Endothelial cell (in vitro differentiated cells): Measurements from ENCODE around the gene TBL1X. TPM values are rescaled to one million over a fixed set of nuclear protein-coding genes. Genes with fewer than 3 reads are reported as not detected.

Source experiments
- DNase-seq: peaks from one replicate; pipeline ENCODE4 v3.0.0; 2021; ENCODE audit warnings: low spot score
- H3K27ac Mint-ChIP-seq: one replicate; pipeline ENCODE4 v1.8.0; 2021; ENCODE audit warnings: mixed read lengths, inconsistent platforms; ENCODE audit not compliant: unreplicated experiment
- H3K27me3 Mint-ChIP-seq: one replicate; pipeline ENCODE4 v1.8.0; 2021; ENCODE audit warnings: mild to moderate bottlenecking, moderate library complexity, mixed read lengths, inconsistent platforms; ENCODE audit not compliant: unreplicated experiment
- H3K36me3 Mint-ChIP-seq: one replicate; pipeline ENCODE4 v1.8.0; 2021; ENCODE audit warnings: mild to moderate bottlenecking, low read depth, mixed read lengths, inconsistent platforms; ENCODE audit not compliant: unreplicated experiment
- H3K4me1 Mint-ChIP-seq: one replicate; pipeline ENCODE4 v1.8.0; 2021; ENCODE audit warnings: mild to moderate bottlenecking, mixed read lengths, inconsistent platforms; ENCODE audit not compliant: unreplicated experiment
- H3K4me3 Mint-ChIP-seq: one replicate; pipeline ENCODE4 v1.8.0; 2021; ENCODE audit warnings: mild to moderate bottlenecking, mixed read lengths, inconsistent platforms; ENCODE audit not compliant: unreplicated experiment
- H3K9me3 Mint-ChIP-seq: one replicate; pipeline ENCODE4 v1.8.0; 2021; ENCODE audit warnings: mixed read lengths, inconsistent platforms; ENCODE audit not compliant: unreplicated experiment
- total RNA-seq: library from RNA; stranded (reverse); fragmentation: NEBNext Ultra II Directional; extraction: Animal tissue kit (Norgen Biotek cat#: 25700); gene quantifications from one replicate; pipeline ENCODE4 v1.2.1, GENCODE V29; 2021; ENCODE audit not compliant: unreplicated experiment
- TF ChIP-seq, protein P1 (sequence below): fragments of 200-600 bp; sonication (generic); IDR thresholded peaks from one replicate; pipeline ENCODE4 v1.5.0; 2021; ENCODE audit warnings: antibody characterized with exemption; ENCODE audit not compliant: unreplicated experiment

Gene TBL1X
- total RNA-seq, 1 donor from 2014 or later, result 19.4 TPM

DNA sequence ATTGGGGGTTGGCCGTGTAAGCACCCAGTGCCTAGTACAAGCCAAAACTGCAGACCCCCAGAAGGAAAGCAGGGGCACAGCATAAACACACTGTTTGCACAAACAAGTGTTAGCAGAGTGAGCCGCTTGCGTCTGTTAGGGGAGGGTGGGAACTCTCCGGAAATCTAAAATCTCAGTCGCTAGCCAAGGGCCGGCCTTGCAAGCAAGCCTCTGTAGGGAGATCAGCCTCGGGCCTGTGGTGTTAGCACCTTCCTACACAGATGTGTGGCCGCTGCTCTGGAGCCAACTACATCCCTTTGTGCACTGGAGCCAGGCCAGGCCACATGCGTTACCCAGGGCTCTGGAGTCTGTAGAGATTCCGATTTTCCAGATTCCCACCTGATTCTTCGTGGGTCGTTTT, 233.7 kb downstream of the TBL1X start:
- Mint-ChIP-seq H3K36me3 (peaks cover 5% of the 10 kb centered on the region), H3K4me3 (no peak overlapping the region), H3K9me3 (no peaks in the 10 kb centered on the region), H3K27me3 (no peaks in the 10 kb centered on the region), H3K27ac (no peak overlapping the region), H3K4me1 (no peaks in the 10 kb centered on the region)
- TF ChIP-seq, protein P1, sequence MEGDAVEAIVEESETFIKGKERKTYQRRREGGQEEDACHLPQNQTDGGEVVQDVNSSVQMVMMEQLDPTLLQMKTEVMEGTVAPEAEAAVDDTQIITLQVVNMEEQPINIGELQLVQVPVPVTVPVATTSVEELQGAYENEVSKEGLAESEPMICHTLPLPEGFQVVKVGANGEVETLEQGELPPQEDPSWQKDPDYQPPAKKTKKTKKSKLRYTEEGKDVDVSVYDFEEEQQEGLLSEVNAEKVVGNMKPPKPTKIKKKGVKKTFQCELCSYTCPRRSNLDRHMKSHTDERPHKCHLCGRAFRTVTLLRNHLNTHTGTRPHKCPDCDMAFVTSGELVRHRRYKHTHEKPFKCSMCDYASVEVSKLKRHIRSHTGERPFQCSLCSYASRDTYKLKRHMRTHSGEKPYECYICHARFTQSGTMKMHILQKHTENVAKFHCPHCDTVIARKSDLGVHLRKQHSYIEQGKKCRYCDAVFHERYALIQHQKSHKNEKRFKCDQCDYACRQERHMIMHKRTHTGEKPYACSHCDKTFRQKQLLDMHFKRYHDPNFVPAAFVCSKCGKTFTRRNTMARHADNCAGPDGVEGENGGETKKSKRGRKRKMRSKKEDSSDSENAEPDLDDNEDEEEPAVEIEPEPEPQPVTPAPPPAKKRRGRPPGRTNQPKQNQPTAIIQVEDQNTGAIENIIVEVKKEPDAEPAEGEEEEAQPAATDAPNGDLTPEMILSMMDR, result no peak
- DNase-seq, result no peak

DNA sequence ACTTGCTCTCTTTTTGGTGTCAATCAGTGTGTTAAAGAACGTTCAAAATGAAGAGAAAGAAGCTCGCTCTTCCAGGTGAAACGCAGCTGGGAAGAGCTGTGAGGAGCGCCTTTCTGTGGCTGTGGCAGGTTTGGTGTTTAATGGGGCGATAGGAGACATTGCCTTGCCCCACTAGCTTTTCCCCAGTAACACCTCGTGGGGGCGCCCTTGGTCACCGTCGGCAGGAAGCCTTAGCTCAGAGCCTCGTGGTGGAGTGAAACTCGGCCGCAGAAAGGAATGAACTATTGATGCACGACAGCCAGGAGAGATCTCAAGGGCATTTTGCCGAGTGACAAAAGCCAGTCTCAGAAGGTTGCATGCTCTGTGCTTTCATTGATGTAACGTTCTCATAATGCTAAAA, 235.7 kb downstream of the TBL1X start:
- H3K9me3 Mint-ChIP-seq, result no peaks in the 10 kb centered on the region
- H3K27me3 Mint-ChIP-seq, result no peaks in the 10 kb centered on the region
- H3K4me1 Mint-ChIP-seq, result no peaks in the 10 kb centered on the region
- H3K4me3 Mint-ChIP-seq, result no peak overlapping the region
- no peak for DNase-seq
- TF ChIP-seq, protein P1, result no peak
- no peak overlapping the region for H3K27ac Mint-ChIP-seq
- H3K36me3 Mint-ChIP-seq, result peaks cover 13% of the 10 kb centered on the region

GRCh38 chrX:9701790-9702189, 236.9 kb downstream of the TBL1X start:
- H3K4me1 Mint-ChIP-seq, result no peaks in the 10 kb centered on the region
- TF ChIP-seq, protein P1, result no peak
- no peak overlapping the region for H3K4me3 Mint-ChIP-seq
- H3K27ac Mint-ChIP-seq, result no peak overlapping the region
- no peaks in the 10 kb centered on the region for H3K27me3 Mint-ChIP-seq
- H3K9me3 Mint-ChIP-seq, result no peaks in the 10 kb centered on the region
- H3K36me3 Mint-ChIP-seq, result peaks cover 13% of the 10 kb centered on the region
- no peak for DNase-seq

- Mint-ChIP-seq H3K4me3 (no peak overlapping the region), H3K4me1 (no peaks in the 10 kb centered on the region), H3K27ac (no peak overlapping the region), H3K27me3 (no peaks in the 10 kb centered on the region), H3K9me3 (no peaks in the 10 kb centered on the region), H3K36me3 (peaks cover 17% of the 10 kb centered on the region)
- DNase-seq, result no peak
- TF ChIP-seq, protein P1, result no peak
Observed at GRCh38 chrX:9703406-9703805, 238.5 kb downstream of the TBL1X start.

GRCh38 chrX:9704876-9705465, 240.1 kb downstream of the TBL1X start:
- no peaks in the 10 kb centered on the region for H3K27me3 Mint-ChIP-seq
- TF ChIP-seq, protein P1, result no peak
- no peak overlapping the region for H3K4me3 Mint-ChIP-seq
- no peaks in the 10 kb centered on the region for H3K4me1 Mint-ChIP-seq
- DNase-seq, result no peak
- H3K9me3 Mint-ChIP-seq, result no peaks in the 10 kb centered on the region
- peaks cover 17% of the 10 kb centered on the region for H3K36me3 Mint-ChIP-seq
- no peak overlapping the region for H3K27ac Mint-ChIP-seq
